Measurements from ENCODE around the gene APBA2.

GRCh38 chr15:29143293-29143692 lies 257.5 kb downstream of the APBA2 start:
- TF ChIP-seq, protein P1, sequence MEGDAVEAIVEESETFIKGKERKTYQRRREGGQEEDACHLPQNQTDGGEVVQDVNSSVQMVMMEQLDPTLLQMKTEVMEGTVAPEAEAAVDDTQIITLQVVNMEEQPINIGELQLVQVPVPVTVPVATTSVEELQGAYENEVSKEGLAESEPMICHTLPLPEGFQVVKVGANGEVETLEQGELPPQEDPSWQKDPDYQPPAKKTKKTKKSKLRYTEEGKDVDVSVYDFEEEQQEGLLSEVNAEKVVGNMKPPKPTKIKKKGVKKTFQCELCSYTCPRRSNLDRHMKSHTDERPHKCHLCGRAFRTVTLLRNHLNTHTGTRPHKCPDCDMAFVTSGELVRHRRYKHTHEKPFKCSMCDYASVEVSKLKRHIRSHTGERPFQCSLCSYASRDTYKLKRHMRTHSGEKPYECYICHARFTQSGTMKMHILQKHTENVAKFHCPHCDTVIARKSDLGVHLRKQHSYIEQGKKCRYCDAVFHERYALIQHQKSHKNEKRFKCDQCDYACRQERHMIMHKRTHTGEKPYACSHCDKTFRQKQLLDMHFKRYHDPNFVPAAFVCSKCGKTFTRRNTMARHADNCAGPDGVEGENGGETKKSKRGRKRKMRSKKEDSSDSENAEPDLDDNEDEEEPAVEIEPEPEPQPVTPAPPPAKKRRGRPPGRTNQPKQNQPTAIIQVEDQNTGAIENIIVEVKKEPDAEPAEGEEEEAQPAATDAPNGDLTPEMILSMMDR (IDR thresholded peaks at IDR 0.05; ENCODE audit: low read depth, low read length), result no peak
- TF ChIP-seq EZH2phosphoT487 (IDR thresholded peaks at IDR 0.05; ENCODE audit: low read depth), result no peak
